GM13977 (cell line): ENCODE results near the gene KCNG3.

Experiments used
- DNase-seq: peaks from one replicate; pipeline ENCODE4 v3.0.0; 2012; ENCODE audit warnings: low spot score
- CTCF ChIP-seq: IDR thresholded peaks from 2 replicates; pipeline ENCODE4 v1.5.1; 2012; ENCODE audit warnings: mild to moderate bottlenecking, control low read depth; ENCODE audit not compliant: insufficient read depth; ENCODE audit errors: extremely low read depth, missing control alignments
- in situ Hi-C: fragments of 300-500 bp; cut with MboI; formaldehyde crosslinking; loops from one replicate; pipeline ENCODE4 v1.12.0; 2022; ENCODE audit warnings: low sequenced_read_pairs, low pct_unique_long_range_greater_than_20kb, mixed read lengths, inconsistent platforms; ENCODE audit not compliant: unreplicated experiment

The KCNG3 gene

GRCh38 chr2:42488297-42488696 is 5.5 kb downstream of the KCNG3 start:
- no peak for DNase-seq
- no peak for TF ChIP-seq CTCF
- in situ Hi-C loops = no loop called here

GRCh38 chr2:42486145-42486906 is 7.5 kb downstream of the KCNG3 start:
- DNase-seq = no peak
- TF ChIP-seq CTCF = no peak
- in situ Hi-C loops = no loop called here

- TF ChIP-seq CTCF = no peak
- in situ Hi-C loops = no loop called here
- no peak for DNase-seq
Observed at GRCh38 chr2:42480402-42480801, 13.4 kb downstream of the KCNG3 start.

GRCh38 chr2:42474765-42475454 is 18.9 kb downstream of the KCNG3 start:
- no peak for TF ChIP-seq CTCF
- DNase-seq = no peak
- in situ Hi-C loops = no loop called here

GRCh38 chr2:42470706-42471105 is 23.1 kb downstream of the KCNG3 start:
- in situ Hi-C loops = no loop called here
- TF ChIP-seq CTCF = no peak
- DNase-seq = no peak

GRCh38 chr2:42464631-42465030 is 29.2 kb downstream of the KCNG3 start:
- in situ Hi-C loops = no loop called here
- TF ChIP-seq CTCF = no peak
- DNase-seq = no peak
